H9 (cell line): ENCODE results near the gene IGLL5. TPM values are rescaled to one million over a fixed set of nuclear protein-coding genes. Genes with fewer than 3 reads are reported as not detected.

Experiments used
- DNase-seq: peaks from one replicate; pipeline ENCODE4 v3.0.0-alpha.2; 2017
- H2AFZ ChIP-seq: one replicate; pipeline ENCODE4 v1.6.1; 2013; ENCODE audit warnings: mild to moderate bottlenecking, low read length, control low read depth, moderate library complexity
- H2AK5ac ChIP-seq: 2 replicates; pipeline ENCODE4 v1.6.1; 2013; ENCODE audit warnings: low read length, control low read depth, mixed read lengths; ENCODE audit not compliant: insufficient read length
- H2BK120ac ChIP-seq: one replicate; pipeline ENCODE4 v1.6.1; 2013; ENCODE audit warnings: low read depth, mild to moderate bottlenecking, low read length, control low read depth, inconsistent platforms; ENCODE audit not compliant: poor library complexity, severe bottlenecking
- H2BK12ac ChIP-seq: 2 replicates; pipeline ENCODE4 v1.6.1; 2013; ENCODE audit warnings: low read length, control low read depth, mixed read lengths, low read depth; ENCODE audit not compliant: insufficient read length
- H2BK15ac ChIP-seq: 2 replicates; pipeline ENCODE4 v1.6.1; 2013; ENCODE audit warnings: low read depth, low read length, control low read depth
- H2BK20ac ChIP-seq: one replicate; pipeline ENCODE4 v1.6.1; 2013; ENCODE audit warnings: low read depth, mild to moderate bottlenecking, low read length, control low read depth, inconsistent platforms; ENCODE audit not compliant: poor library complexity, severe bottlenecking
- H2BK5ac ChIP-seq: 2 replicates; pipeline ENCODE4 v1.6.1; 2013; ENCODE audit warnings: low read length, control low read depth, mixed read lengths; ENCODE audit not compliant: insufficient read length
- H3K14ac ChIP-seq: 2 replicates; pipeline ENCODE4 v1.6.1; 2013; ENCODE audit warnings: low read length, control low read depth; ENCODE audit not compliant: insufficient read depth
- H3K18ac ChIP-seq: 2 replicates; pipeline ENCODE4 v1.6.1; 2013; ENCODE audit warnings: low read depth, mild to moderate bottlenecking, mixed read lengths, low read length, control low read depth; ENCODE audit not compliant: insufficient read length
- H3K23ac ChIP-seq: 2 replicates; pipeline ENCODE4 v1.6.1; 2013; ENCODE audit warnings: low read length, control low read depth, mixed read lengths, low read depth; ENCODE audit not compliant: insufficient read length
- H3K23me2 ChIP-seq: 2 replicates; pipeline ENCODE4 v1.6.1; 2013; ENCODE audit warnings: low read depth, mild to moderate bottlenecking, mixed read lengths, low read length, control low read depth; ENCODE audit not compliant: insufficient read length, poor library complexity, severe bottlenecking
- H3K27ac ChIP-seq: 2 replicates; pipeline ENCODE4 v1.5.1; 2013; ENCODE audit warnings: low read length, control low read depth, mixed read lengths, low read depth; ENCODE audit not compliant: insufficient read length
- H3K27me3 ChIP-seq: 2 replicates; pipeline ENCODE4 v1.6.1; 2013; ENCODE audit warnings: low read length, control low read depth, inconsistent platforms; ENCODE audit not compliant: insufficient read depth
- H3K4ac ChIP-seq: 2 replicates; pipeline ENCODE4 v1.6.1; 2013; ENCODE audit warnings: low read depth, mild to moderate bottlenecking, control low read depth, inconsistent platforms, low read length, moderate library complexity
- H3K4me1 ChIP-seq: 2 replicates; pipeline ENCODE4 v1.6.1; 2013; ENCODE audit warnings: low read length, control low read depth, inconsistent platforms; ENCODE audit not compliant: insufficient read depth
- H3K4me2 ChIP-seq: 2 replicates; pipeline ENCODE4 v1.6.1; 2013; ENCODE audit warnings: low read length, control low read depth, mixed read lengths; ENCODE audit not compliant: insufficient read length, insufficient read depth
- H3K56ac ChIP-seq: 2 replicates; pipeline ENCODE4 v1.6.1; 2013; ENCODE audit warnings: low read depth, mild to moderate bottlenecking, mixed read lengths, low read length, control low read depth; ENCODE audit not compliant: insufficient read length
- H3K79me1 ChIP-seq: 2 replicates; pipeline ENCODE4 v1.6.1; 2013; ENCODE audit warnings: low read depth, mild to moderate bottlenecking, moderate library complexity, low read length, control low read depth, inconsistent platforms; ENCODE audit not compliant: insufficient read depth, poor library complexity, severe bottlenecking
- H3K79me2 ChIP-seq: 2 replicates; pipeline ENCODE4 v1.6.1; 2013; ENCODE audit warnings: low read length, control low read depth, inconsistent platforms; ENCODE audit not compliant: insufficient read depth
- H3K9ac ChIP-seq: 2 replicates; pipeline ENCODE4 v1.6.1; 2013; ENCODE audit warnings: low read length, control low read depth, mixed read lengths; ENCODE audit not compliant: insufficient read length; ENCODE audit errors: extremely low read depth
- H3K9me3 ChIP-seq: one replicate; pipeline ENCODE4 v1.6.1; 2013; ENCODE audit warnings: low read depth, low read length, inconsistent platforms; ENCODE audit not compliant: control insufficient read depth
- H3T11ph ChIP-seq: one replicate; pipeline ENCODE4 v1.6.1; 2013; ENCODE audit warnings: mild to moderate bottlenecking, low read length, control low read depth, inconsistent platforms
- H4K20me1 ChIP-seq: one replicate; pipeline ENCODE4 v1.6.1; 2013; ENCODE audit not compliant: control insufficient read depth, insufficient read length, insufficient read depth
- H4K5ac ChIP-seq: 2 replicates; pipeline ENCODE4 v1.6.1; 2013; ENCODE audit warnings: low read depth, mild to moderate bottlenecking, mixed read lengths, low read length, control low read depth; ENCODE audit not compliant: insufficient read length
- H4K8ac ChIP-seq: replicated peaks from 2 replicates; pipeline ENCODE4 v1.6.1; 2013; ENCODE audit warnings: low read length, control low read depth, mixed read lengths, low read depth; ENCODE audit not compliant: insufficient read length
- H4K91ac ChIP-seq: 2 replicates; pipeline ENCODE4 v1.6.1; 2013; ENCODE audit warnings: low read depth, mild to moderate bottlenecking, moderate library complexity, mixed read lengths, low read length, control low read depth; ENCODE audit not compliant: insufficient read length
- H3K27ac Mint-ChIP-seq, 3 experiments: 2 replicates in 2 of 3; 3 replicates in 1 of 3; pipeline ENCODE4 v1.8.0; 2020 to 2021; ENCODE audit warnings: mixed read lengths in 3 of 3, mild to moderate bottlenecking in 1 of 3, moderate library complexity in 1 of 3
- H3K27me3 Mint-ChIP-seq: 2 replicates; pipeline ENCODE4 v1.8.0; 2021; ENCODE audit warnings: low read depth, mild to moderate bottlenecking, moderate library complexity, mixed read lengths
- H3K36me3 Mint-ChIP-seq, 3 experiments: 2 replicates in 2 of 3; 3 replicates in 1 of 3; pipeline ENCODE4 v1.8.0; 2020 to 2021; ENCODE audit warnings: low read depth in 3 of 3, mixed read lengths in 3 of 3; ENCODE audit not compliant: insufficient read depth in 1 of 3
- H3K4me1 Mint-ChIP-seq, 2 experiments: 2 replicates each; pipeline ENCODE4 v1.8.0; 2020; ENCODE audit warnings: mixed read lengths in 2 of 2
- H3K4me3 Mint-ChIP-seq, 2 experiments: 2 replicates in 1 of 2; 3 replicates in 1 of 2; pipeline ENCODE4 v1.8.0; 2020 to 2021; ENCODE audit warnings: mild to moderate bottlenecking in 2 of 2, mixed read lengths in 2 of 2, moderate library complexity in 1 of 2
- H3K9me3 Mint-ChIP-seq, 2 experiments: 2 replicates in 1 of 2; 3 replicates in 1 of 2; pipeline ENCODE4 v1.8.0; 2020; ENCODE audit warnings: mild to moderate bottlenecking in 2 of 2, mixed read lengths in 2 of 2, moderate library complexity in 1 of 2
- WGBS: extraction: QIAGEN DNeasy Blood & Tissue Kit; methylation state at CpG from one replicate; pipeline ENCODE4 v1.1.7; 2013; ENCODE audit warnings: missing lambda C conversion rate, low lambda C conversion rate, mixed read lengths; ENCODE audit not compliant: insufficient read length; ENCODE audit errors: extremely low coverage; 5-methylcytosine and 5-hydroxymethylcytosine counted together
- total RNA-seq: library from RNA; stranded (reverse); gene quantifications from 2 replicates; pipeline ENCODE4 v1.2.1, GENCODE V29; 2021
- TF ChIP-seq, protein P1 (sequence below): fragments of 200-600 bp; sonication (generic); conservative IDR thresholded peaks from 3 replicates; pipeline ENCODE4 v1.8.0; 2021; ENCODE audit warnings: antibody characterized with exemption, mild to moderate bottlenecking

IGLL5 gene
- total RNA-seq, 1 experiment from 2014 or later, result not detected

DNA sequence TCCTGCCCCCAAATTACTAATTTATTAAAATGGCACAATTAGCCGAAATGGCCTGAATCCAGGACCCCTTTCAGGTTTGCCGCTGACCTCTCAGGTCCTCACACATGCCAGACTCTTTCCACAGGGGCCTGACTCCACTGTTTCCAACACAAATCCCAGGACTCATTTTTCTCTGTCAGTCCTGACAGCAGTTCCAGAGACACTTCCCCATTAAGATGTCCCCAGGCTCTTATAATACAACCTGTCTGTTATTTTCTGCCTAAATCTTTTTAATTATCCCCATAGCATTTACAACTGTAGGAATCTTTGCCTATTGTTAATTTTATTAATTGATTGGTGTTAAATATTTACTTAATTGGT is 9.4 kb upstream of the IGLL5 start:
- H3T11ph ChIP-seq, result no peak overlapping the region
- H3K4ac ChIP-seq, result no peak overlapping the region
- no peaks in the 10 kb centered on the region for H3K79me2 ChIP-seq
- H3K4me3 Mint-ChIP-seq, result no peak overlapping the region
- H2BK5ac ChIP-seq, result no peak overlapping the region
- H3K4me2 ChIP-seq, result no peak overlapping the region
- H2BK12ac ChIP-seq, result no peak overlapping the region
- no peak overlapping the region for H2AFZ ChIP-seq
- H3K23me2 ChIP-seq, result no peaks in the 10 kb centered on the region
- H3K9me3 ChIP-seq, result no peaks in the 10 kb centered on the region
- no peaks in the 10 kb centered on the region for H4K20me1 ChIP-seq
- no peak overlapping the region for H3K56ac ChIP-seq
- peaks cover 7% of the 10 kb centered on the region; the same call in 1 of the 2 replicates for H3K27me3 ChIP-seq
- H2BK15ac ChIP-seq, result no peak overlapping the region
- DNase-seq, result no peak
- no peak overlapping the region for H3K14ac ChIP-seq
- H3K27ac Mint-ChIP-seq, result no peak overlapping the region
- H3K36me3 Mint-ChIP-seq, result no peaks in the 10 kb centered on the region
- H3K79me1 ChIP-seq, result no peaks in the 10 kb centered on the region
- H2AK5ac ChIP-seq, result no peak overlapping the region
- H4K8ac ChIP-seq, result no peak overlapping the region
- H3K27me3 Mint-ChIP-seq, result peaks cover 89% of the 10 kb centered on the region
- no peak overlapping the region for H3K27ac ChIP-seq
- no peak overlapping the region for H4K5ac ChIP-seq
- H3K4me1 ChIP-seq, result no peaks in the 10 kb centered on the region
- TF ChIP-seq, protein P1, sequence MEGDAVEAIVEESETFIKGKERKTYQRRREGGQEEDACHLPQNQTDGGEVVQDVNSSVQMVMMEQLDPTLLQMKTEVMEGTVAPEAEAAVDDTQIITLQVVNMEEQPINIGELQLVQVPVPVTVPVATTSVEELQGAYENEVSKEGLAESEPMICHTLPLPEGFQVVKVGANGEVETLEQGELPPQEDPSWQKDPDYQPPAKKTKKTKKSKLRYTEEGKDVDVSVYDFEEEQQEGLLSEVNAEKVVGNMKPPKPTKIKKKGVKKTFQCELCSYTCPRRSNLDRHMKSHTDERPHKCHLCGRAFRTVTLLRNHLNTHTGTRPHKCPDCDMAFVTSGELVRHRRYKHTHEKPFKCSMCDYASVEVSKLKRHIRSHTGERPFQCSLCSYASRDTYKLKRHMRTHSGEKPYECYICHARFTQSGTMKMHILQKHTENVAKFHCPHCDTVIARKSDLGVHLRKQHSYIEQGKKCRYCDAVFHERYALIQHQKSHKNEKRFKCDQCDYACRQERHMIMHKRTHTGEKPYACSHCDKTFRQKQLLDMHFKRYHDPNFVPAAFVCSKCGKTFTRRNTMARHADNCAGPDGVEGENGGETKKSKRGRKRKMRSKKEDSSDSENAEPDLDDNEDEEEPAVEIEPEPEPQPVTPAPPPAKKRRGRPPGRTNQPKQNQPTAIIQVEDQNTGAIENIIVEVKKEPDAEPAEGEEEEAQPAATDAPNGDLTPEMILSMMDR, result no peak
- no peaks in the 10 kb centered on the region for H3K4me1 Mint-ChIP-seq
- H3K9ac ChIP-seq, result no peak overlapping the region
- no peaks in the 10 kb centered on the region for H3K9me3 Mint-ChIP-seq
- no peak overlapping the region for H2BK120ac ChIP-seq
- no peak overlapping the region for H4K91ac ChIP-seq
- H3K23ac ChIP-seq, result no peak overlapping the region
- no CpG with 5 or more reads among the region's 2 CpGs for WGBS
- H2BK20ac ChIP-seq, result no peak overlapping the region
- H3K18ac ChIP-seq, result no peak overlapping the region
